HG03196 (cell line): ENCODE results near the gene ZBTB7B.

Experiments used
- ATAC-seq: cut with Tn5 transposase; IDR thresholded peaks from one replicate; pipeline ENCODE4 v1.9.1; 2021; ENCODE audit not compliant: unreplicated experiment

Gene ZBTB7B

DNA sequence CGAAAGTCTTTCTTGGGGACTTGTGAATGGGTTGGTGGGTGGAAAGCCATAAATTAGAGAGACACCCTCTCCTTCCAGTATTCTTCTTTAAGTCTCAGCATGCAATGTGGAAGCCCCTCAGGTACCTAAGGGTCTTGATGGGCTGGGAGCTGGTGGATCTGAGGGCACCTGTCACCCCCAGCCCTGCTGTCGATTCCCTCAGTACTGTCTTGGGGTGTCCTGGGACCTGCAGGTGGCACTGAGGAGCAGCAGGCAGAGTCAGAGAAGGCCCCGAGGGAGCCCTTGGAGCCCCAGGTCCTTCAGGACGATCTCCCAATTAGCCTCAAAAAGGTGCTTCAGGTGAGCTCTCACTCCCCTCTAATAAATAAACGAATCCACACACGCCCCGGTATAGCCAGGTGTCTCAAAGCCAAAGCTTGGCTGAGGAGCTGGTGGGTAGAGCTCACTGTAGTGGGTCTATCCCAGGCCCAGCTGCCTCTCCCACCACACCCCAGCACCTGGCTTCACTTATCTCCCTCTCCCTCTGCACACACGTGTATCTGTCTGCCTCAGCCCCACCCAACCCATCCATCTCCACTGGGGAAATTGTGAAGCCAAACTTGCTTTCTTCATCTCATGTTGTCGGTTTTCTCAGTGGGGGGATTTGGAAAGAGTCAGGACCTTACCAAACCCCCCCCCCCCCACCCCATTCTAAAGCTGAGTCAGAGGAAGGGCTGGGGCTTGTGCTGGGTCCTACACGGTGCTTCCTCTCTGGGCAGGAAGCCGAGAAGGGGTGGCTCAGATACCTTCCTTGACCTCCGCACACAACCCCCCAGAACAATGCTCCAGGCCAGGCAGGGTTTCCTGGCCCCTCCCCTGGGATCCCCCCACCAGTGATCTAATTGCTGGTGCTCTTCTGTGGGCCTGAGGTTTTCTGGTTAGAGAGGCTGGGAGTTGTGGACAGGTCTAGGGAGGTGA, 50.1 kb downstream of the ZBTB7B start:
- no peak for ATAC-seq

DNA sequence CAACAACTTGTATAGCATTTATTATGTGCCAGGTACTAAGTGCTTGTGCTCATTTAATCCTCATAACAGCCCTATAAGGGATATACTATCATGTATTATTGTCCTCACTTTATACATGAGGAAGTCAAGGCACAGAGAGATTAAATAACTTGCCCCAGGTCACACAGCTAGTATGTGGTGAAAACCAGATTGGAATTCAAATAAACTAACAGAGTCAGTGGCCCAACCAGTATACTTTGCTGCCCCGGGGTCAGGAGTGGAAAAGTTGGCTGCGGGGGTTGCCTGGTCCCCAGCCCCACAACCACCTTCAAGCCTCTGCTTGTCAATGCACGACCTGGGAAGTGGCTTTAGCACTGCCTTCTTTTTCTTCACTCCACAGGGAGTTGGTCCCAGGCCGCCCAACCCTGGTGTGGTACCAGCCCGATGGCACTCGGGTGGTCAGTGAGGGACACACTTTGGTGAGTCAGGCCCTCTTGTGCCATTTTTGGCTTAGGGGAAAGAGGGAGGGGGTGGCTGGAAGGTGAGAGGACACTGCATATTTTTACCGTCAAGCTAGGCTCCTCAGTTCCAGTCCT, 51.0 kb downstream of the ZBTB7B start:
- ATAC-seq, result no peak

DNA sequence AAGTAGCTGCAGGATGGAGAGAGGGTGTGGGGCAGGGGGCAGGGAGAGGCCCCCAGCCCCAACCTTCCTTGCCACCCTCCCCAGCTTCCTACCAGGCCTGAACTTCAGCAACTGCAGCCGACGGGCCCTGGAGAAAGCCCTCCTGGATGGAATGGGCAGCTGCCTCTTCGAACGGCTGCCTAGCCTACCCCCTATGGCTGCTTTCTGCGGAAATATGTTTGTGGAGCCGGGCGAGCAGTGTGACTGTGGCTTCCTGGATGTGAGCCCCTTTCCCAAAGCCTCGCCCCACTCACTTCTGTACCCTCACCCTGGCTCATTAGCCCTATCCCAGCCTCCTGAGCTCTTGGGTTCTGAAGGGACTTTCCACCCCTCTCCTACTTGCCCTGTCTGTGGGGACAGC, 54.5 kb downstream of the ZBTB7B start:
- ATAC-seq, result no peak

DNA sequence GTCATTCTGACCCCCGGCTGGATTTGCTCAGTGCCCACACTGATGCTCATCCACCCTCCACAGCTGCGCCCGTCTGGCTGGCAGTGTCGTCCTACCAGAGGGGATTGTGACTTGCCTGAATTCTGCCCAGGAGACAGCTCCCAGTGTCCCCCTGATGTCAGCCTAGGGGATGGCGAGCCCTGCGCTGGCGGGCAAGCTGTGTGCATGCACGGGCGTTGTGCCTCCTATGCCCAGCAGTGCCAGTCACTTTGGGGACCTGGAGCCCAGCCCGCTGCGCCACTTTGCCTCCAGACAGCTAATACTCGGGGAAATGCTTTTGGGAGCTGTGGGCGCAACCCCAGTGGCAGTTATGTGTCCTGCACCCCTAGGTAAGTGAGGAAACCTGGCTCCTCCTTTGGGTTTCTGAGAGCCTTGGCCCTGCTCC, 55.2 kb downstream of the ZBTB7B start:
- no peak for ATAC-seq

- ATAC-seq, result no peak
Observed at GRCh38 chr1:155060736-155061135, 58.1 kb downstream of the ZBTB7B start.

DNA sequence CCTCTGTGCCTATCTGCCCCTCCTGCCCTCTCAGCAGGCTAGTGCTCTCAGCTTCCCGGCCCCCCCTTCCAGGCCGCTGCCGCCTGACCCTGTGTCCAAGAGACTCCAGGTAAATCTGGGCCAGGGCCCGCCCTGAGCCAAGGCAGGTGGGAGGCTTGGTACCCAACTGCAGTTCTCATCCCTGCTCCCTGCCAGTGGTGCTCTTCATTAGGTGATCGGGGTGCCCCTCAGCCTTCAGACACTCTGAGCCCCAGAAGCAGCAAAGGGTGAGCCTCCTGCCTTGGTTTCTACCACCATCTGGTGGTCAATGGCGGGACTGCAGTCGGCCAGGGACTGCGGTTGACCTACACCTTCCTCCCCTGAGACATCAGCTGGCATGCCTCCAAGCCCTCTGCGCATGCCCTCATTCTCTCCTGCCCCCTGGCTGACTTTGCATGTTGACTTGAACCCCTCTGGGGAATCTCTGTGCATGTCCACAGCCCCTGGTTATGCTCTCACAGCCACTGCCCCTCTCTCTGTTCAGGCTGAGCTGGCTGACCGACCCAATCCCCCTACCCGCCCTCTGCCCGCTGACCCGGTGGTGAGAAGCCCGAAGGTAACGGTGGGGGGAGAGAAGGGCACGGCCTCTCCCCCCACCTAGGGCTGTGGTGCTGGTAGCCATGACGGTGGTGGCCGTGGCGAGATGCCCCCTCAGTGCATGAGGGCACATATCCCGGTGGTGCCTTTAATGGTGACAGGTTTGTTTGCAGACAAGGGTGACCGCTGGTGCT, 59.0 kb downstream of the ZBTB7B start:
- ATAC-seq, result peak; percentile 38

- no peak for ATAC-seq
Observed at GRCh38 chr1:155062151-155062686, 59.6 kb downstream of the ZBTB7B start.

DNA sequence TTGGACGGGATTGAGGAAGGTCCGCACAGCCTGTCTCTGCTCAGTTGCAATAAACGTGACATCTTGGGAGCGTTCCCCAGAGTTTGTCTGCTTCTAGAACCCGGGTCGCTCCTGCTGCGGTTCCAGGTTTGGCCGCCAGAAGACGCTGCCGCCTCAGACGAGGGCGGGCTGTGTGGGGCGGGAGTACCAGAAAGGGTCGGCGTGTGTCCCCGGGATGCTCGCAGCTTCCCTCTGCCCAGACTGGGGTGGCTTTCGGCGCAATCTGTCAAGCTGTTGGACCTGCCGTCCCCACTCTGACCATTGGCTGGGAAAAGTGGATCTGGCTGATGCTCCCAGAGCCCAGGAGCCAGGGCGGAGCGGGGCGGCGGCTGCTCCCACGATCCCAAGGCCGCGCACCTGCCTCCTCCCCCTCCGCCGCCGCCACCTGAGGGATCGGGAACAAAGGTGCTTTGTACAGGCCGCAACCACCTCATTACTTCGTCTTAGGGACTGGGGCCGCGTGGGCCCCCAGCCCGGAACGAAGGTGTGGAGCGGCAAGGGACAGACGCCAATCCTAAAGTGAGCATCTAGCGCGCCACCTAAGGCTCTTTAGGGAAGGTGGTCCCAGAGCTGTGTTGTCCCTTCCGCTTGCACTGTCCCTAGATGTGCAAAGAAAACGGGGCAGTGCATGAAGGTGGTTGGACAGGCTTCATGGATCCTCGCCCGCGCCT, 60.3 kb downstream of the ZBTB7B start:
- ATAC-seq, result no peak

GRCh38 chr1:155063550-155064110, 61.0 kb downstream of the ZBTB7B start, which contains the start of gene EFNA4:
Gene EFNA4 (plus strand): TSS chr1:155063740. CDS start chr1:155063824, 84 bp downstream.
- ATAC-seq, result peak; percentile 49

DNA sequence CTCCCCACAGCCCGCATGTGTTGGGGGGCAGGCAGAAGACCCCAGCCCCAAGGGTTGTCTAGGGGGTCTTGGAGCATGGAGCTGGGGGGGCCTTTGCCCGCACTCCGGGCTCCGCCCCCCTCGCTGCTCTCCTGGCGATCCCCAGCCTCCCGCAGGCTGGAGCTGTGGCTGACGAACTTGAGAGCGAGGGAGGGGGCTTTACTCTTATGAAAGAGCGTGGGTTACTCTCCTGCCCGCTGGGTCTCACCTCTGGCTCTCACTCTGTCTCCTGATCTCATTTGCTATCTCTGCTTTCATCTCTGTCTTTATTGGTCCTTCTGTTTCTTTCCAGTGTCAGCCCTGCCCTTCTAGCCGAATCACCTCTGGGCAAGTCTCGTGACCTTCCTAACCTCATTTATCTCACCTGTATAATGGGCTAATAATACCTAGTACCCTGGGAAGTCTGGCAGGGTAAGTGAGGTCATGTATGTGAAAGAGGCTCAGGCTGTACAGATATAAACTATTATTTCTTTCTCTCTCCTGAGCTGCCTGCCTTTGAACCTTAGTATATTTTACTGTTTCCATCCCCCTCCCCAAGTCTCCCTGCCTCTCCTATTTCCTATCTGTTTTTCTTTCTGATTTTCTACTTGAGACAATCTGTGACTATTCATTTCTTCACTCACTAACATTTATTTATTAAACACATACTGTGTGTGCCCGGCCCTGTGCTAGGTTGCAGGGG, 61.7 kb downstream of the ZBTB7B start:
- no peak for ATAC-seq

DNA sequence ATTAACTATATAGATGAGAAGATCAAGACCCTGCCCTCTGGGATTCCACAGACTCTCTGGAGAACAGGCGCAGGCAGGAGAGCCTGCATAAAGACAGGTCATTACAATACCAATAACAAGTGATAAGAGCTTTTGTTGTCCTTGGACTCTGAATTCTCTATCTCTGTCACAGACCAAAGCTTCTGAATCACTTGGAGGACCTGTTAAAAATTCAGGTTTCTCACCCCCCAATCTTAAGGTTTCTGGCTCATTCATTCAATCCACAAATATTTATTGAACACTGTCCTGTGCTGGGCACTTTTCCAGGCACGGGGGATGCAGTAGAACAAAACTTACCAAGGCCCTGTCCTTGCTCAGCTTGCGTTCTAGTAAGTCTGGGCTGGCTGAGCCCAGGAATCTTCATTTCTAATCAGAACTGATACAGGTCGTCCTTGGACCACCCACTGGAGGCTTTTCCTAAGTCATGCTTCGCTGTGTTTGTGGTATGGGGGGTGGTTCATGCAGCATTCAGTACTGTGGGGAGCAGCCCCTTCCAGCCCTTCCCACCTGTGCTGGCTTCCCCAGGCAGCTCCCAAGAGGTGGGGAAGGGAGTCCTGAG, 62.3 kb downstream of the ZBTB7B start:
- no peak for ATAC-seq

DNA sequence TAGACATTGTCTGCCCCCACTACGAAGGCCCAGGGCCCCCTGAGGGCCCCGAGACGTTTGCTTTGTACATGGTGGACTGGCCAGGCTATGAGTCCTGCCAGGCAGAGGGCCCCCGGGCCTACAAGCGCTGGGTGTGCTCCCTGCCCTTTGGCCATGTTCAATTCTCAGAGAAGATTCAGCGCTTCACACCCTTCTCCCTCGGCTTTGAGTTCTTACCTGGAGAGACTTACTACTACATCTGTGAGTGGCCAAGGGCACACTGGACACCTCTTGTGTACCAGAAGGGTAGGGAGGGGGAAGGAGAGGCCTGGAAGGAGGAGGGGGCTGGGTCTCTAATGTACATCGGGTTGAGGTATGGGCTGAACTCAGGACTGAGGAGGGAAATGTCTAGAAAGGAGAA, 64.2 kb downstream of the ZBTB7B start:
- ATAC-seq, result no peak
